ENCODE results near the gene ACTBL2.

ACTBL2 gene

DNA sequence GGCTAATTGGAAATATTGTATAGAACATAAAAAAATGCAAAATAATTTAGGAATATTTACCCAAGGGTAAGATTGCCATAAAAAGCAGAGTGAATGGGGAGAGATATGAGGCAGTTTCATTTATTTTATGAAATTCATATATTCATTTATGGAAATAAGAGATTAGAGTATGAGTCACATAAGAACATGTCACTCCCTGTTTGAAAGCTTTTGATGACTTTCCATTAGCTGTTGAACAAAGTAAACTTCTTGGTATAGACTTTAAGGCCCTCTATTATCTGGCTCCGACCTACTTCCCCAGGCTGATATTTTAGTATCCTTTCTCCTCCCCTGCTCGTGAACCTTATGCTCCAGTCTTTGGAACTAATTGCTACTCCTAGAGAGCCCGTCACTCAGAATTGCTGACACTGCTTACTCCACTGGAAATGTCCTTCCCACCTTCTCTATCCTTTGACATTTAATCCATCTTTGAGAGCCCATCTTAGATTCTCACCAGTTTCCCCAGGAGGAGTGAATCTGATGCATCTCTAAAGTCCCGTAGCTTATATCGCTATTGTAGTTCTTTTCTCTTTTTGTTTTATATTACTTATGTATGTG is 8.9 kb upstream of the ACTBL2 start:
- Mint-ChIP-seq H3K36me3 (ENCODE audit: low read depth) (no peaks in the 10 kb centered on the region), H3K27me3 (ENCODE audit: low read depth) (peaks cover 7% of the 10 kb centered on the region), H3K9me3 (no peaks in the 10 kb centered on the region), H3K4me1 (peaks cover 36% of the 10 kb centered on the region), H3K4me3 (no peak overlapping the region), H3K27ac (no peak overlapping the region)
- TF ChIP-seq, protein P1, sequence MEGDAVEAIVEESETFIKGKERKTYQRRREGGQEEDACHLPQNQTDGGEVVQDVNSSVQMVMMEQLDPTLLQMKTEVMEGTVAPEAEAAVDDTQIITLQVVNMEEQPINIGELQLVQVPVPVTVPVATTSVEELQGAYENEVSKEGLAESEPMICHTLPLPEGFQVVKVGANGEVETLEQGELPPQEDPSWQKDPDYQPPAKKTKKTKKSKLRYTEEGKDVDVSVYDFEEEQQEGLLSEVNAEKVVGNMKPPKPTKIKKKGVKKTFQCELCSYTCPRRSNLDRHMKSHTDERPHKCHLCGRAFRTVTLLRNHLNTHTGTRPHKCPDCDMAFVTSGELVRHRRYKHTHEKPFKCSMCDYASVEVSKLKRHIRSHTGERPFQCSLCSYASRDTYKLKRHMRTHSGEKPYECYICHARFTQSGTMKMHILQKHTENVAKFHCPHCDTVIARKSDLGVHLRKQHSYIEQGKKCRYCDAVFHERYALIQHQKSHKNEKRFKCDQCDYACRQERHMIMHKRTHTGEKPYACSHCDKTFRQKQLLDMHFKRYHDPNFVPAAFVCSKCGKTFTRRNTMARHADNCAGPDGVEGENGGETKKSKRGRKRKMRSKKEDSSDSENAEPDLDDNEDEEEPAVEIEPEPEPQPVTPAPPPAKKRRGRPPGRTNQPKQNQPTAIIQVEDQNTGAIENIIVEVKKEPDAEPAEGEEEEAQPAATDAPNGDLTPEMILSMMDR (IDR thresholded peaks at IDR 0.05; ENCODE audit: unreplicated experiment in 3 of 3), result no peak

DNA sequence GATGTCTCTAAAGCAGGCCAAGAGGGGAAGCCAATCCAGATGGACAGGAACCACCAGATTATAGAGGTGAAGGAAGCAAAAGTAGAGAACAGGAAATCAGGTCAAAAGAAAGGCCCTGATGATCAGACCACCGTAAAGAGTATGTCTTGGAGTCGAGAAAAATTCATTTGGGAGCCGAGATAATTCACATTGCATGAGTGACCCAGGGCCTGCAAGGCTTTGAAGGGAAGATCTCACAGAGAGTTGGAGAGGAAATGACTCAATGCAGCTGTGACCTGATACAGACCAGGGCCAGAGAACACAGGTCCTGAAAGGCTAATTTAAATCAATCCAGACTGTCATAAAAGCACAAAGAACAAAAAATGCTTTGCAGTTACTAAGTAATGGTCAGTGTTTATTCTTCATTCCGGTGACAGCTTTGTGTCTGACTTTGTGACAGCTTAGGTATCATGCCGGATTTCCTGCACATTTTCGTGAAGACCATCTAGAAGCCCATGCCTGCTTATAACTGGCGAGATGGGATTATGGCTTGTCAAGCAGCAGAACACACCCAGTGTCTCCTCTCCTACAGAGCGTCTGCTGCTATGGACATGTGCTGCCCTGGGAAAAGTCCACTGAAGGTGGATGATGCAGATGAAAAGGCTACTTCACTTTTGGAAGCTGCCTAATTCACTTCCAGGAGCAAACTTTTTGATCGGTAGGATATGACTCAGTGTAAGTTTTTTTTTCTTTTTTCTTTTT is 5.8 kb upstream of the ACTBL2 start:
- H3K9me3 Mint-ChIP-seq, result no peaks in the 10 kb centered on the region
- peaks cover 15% of the 10 kb centered on the region for H3K4me1 Mint-ChIP-seq

DNA sequence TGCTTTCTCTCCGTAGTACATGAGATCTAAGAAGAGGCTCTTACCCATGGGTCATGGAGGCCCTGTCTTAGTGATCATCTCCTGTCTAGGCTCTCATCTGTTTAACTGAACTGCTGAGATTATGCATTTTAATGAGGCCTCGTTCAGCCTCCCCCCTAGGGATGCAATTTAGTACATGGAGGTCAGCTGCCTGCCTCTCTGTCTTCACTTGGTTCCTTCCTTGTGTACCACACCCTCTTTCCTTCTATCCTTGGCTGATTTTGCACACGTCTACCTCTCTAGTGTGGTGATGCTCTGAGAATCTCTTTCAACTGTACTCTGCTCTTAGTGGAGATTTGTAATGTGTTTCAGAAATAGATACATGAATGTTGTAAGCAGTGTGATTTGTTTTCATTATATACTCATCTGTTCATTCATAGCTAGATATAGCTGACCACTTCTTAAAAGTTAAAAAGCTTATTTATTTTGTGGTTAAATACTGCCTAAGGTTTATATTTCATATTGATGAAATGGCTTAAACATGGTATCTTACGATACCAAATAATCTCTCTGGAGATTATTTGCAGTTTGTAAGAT is 3.5 kb upstream of the ACTBL2 start:
- Mint-ChIP-seq H3K36me3 (ENCODE audit: low read depth) (no peaks in the 10 kb centered on the region), H3K9me3 (no peaks in the 10 kb centered on the region), H3K27ac (no peak overlapping the region), H3K4me1 (peaks cover 9% of the 10 kb centered on the region), H3K27me3 (ENCODE audit: low read depth) (no peaks in the 10 kb centered on the region), H3K4me3 (no peak overlapping the region)
- TF ChIP-seq, protein P1 (IDR thresholded peaks at IDR 0.05; ENCODE audit: unreplicated experiment in 3 of 3), result no peak

More for the DNA sequence above, 5.8 kb upstream of the ACTBL2 start:
- Mint-ChIP-seq H3K4me3 (no peak overlapping the region), H3K27me3 (ENCODE audit: low read depth) (no peaks in the 10 kb centered on the region), H3K27ac (peak overlapping the region; percentile 13 to 58 (median 44)), H3K36me3 (ENCODE audit: low read depth) (no peaks in the 10 kb centered on the region)
- TF ChIP-seq, protein P1 (IDR thresholded peaks at IDR 0.05; ENCODE audit: unreplicated experiment in 3 of 3), result no peak

DNA sequence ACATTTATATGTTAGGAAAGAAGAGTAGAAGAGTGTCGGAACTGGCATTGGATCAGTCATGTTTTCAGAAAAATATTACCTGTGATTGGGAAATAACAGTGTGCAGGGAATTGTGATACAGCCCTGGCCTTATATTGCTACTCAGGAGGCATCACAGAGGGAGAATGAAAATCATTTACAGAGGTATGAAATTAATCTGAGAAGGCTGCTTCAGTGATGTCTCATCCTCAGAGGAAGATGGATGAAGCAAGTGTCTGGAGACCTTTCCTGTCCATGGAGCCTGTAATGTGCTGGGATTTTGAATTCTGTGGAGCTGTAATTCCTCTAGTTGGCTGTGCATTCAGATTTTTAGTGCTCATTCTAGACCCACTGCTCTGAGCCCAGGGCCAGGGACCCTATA is 3.8 kb downstream of the ACTBL2 start:
- H3K27me3 Mint-ChIP-seq (ENCODE audit: low read depth), result no peaks in the 10 kb centered on the region

DNA sequence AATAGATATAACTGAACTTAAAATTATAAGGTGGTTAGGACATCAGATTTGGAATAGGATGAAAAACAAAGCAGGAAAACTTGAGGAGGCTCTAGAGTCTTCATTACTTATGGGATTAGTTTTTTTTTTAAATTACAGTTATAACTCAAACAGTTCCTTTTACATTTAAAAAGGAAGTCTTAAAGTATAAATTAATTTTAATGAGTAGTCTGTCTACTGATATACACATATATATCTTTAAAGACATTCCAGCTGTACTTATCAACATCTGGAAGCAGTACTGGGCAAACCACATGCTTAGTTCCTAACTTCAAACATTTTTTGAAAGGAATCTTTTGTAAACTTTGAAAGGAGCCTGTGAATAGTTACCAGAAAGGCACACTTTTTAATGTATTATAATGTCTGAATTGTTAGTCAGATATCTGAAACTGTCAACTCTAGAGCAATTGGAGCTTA is 6.0 kb downstream of the ACTBL2 start:
- H3K9me3 Mint-ChIP-seq, result peaks cover 3% of the 10 kb centered on the region
- peaks cover 7% of the 10 kb centered on the region for H3K4me1 Mint-ChIP-seq
- peak overlapping the region; percentile 77 to 96 (median 82) for H3K27ac Mint-ChIP-seq
- TF ChIP-seq, protein P1 (IDR thresholded peaks at IDR 0.05; ENCODE audit: unreplicated experiment in 3 of 3), result no peak
- no peak overlapping the region for H3K4me3 Mint-ChIP-seq
- H3K27me3 Mint-ChIP-seq (ENCODE audit: low read depth), result no peaks in the 10 kb centered on the region
- H3K36me3 Mint-ChIP-seq (ENCODE audit: low read depth), result no peaks in the 10 kb centered on the region

More for the DNA sequence above, 3.8 kb downstream of the ACTBL2 start:
- Mint-ChIP-seq H3K4me3 (no peak overlapping the region), H3K9me3 (peaks cover 3% of the 10 kb centered on the region), H3K36me3 (ENCODE audit: low read depth) (no peaks in the 10 kb centered on the region), H3K27ac (no peak overlapping the region), H3K4me1 (peaks cover 7% of the 10 kb centered on the region)
- TF ChIP-seq, protein P1 (IDR thresholded peaks at IDR 0.05; ENCODE audit: unreplicated experiment in 3 of 3), result no peak
